ENCODE measurements around the gene FAM174A.

DNA sequence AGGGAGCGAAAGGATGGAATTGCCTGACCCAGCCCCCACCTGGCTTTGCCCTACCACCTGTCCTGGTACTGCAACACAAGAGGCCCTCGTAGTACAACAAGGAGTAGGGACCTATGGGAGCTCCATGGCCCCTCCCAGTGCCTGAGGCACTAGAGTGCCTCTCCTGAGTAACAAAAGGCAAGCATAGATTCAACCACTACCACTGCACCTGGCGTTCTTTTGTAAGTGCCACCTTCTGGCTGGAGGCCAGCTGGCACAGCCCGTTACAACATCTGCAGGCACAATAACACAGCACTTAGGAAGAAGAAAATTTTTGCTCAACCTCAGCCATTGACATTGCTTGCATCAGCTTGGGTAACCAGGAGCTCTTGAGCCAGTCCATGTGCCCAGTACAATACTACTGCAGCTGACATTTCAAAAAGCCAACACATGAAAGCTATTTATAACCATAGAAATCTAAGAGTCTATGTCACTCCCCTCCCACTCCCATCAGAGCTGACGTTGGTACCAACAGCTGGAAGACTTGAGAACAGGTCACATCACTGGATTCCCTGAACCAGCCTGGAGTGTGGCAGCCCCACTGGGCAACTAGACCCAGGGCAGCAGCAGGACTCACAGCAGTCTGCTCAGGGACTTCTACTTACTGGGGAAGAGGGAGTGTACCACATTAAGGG is 17.7 kb upstream of the FAM174A start:
- TF ChIP-seq, protein P1, sequence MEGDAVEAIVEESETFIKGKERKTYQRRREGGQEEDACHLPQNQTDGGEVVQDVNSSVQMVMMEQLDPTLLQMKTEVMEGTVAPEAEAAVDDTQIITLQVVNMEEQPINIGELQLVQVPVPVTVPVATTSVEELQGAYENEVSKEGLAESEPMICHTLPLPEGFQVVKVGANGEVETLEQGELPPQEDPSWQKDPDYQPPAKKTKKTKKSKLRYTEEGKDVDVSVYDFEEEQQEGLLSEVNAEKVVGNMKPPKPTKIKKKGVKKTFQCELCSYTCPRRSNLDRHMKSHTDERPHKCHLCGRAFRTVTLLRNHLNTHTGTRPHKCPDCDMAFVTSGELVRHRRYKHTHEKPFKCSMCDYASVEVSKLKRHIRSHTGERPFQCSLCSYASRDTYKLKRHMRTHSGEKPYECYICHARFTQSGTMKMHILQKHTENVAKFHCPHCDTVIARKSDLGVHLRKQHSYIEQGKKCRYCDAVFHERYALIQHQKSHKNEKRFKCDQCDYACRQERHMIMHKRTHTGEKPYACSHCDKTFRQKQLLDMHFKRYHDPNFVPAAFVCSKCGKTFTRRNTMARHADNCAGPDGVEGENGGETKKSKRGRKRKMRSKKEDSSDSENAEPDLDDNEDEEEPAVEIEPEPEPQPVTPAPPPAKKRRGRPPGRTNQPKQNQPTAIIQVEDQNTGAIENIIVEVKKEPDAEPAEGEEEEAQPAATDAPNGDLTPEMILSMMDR (IDR thresholded peaks at IDR 0.05 in 8 of 11, conservative IDR thresholded peaks at IDR 0.05 in 3 of 11): no peak
- TF ChIP-seq POLR2A (IDR thresholded peaks at IDR 0.05) (no peak), POLR2AphosphoS5 (IDR thresholded peaks at IDR 0.05) (no peak)

Data from spleen (tissue), 7 donors.